ENCODE data around the gene SMIM28.

The SMIM28 gene

DNA sequence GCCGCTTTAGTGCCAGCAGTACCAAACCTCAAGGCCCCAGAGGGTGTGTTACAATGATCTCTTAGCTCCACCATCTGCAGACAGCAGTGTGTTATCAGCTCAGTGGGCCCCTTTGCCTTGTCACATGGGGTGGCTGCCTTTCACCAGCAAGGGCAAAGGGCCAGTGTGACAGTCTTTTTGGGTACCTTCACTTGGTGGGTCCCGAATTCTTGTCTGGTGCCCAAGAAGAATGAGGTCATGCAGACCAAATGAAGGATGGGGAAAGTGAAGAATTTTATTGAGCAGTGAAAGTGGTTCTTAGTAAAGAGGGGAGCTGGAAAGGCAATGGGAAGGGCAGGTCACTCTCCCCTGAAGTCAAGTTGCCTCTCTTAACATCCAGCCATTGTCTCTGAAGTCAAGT is 2.9 kb upstream of the SMIM28 start:
- no peak for TF ChIP-seq CTCF (IDR thresholded peaks at IDR 0.05)

DNA sequence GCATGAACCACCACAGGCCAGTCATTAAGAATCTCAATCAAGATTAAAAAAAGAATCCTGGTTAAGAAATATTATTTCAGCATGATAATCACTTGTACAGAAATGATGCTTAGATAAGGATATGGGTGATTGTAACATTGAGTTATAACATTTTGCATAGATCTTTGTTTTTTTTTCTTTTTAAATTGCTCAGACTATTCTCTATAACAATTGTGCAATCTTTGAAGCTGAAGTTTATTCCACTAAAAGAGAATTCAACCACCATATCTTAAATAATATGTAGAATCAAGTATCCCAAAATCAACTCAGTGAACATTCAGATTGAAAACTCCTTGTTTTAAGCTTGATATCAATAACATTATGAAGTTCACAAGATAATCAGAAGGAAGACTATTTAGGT is 663 bp upstream of the SMIM28 start:
- no peak for TF ChIP-seq CTCF (IDR thresholded peaks at IDR 0.05)

GRCh38 chr6:138378463-138378862 is 758 bp downstream of the SMIM28 start:
- TF ChIP-seq CTCF (IDR thresholded peaks at IDR 0.05) = no peak

- no peak for TF ChIP-seq CTCF (IDR thresholded peaks at IDR 0.05)
Measured at GRCh38 chr6:138382498-138383265, 5.0 kb downstream of the SMIM28 start.

- no peak for TF ChIP-seq CTCF (IDR thresholded peaks at IDR 0.05)
Measured at GRCh38 chr6:138383776-138384175, 6.1 kb downstream of the SMIM28 start.

DNA sequence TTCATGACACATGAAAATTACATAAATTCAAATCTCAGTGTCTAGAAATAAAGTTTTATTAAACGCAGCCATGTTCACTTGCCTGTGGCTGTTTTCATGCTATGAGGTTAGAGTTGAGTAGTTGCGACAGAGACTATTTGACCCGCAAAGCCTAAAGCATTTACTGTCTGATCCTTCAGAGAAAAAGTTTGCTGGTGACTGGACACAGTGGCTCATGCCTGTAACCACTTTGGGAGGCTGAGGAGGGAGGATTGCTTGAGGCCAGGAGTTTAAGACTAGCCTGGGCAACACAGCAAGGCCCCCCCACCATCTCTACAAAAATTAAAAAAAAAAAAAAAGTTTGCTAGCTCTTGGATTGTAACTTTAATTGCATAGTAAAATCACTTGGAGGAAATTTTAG is 9.2 kb downstream of the SMIM28 start:
- no peak for TF ChIP-seq CTCF (IDR thresholded peaks at IDR 0.05)

DNA sequence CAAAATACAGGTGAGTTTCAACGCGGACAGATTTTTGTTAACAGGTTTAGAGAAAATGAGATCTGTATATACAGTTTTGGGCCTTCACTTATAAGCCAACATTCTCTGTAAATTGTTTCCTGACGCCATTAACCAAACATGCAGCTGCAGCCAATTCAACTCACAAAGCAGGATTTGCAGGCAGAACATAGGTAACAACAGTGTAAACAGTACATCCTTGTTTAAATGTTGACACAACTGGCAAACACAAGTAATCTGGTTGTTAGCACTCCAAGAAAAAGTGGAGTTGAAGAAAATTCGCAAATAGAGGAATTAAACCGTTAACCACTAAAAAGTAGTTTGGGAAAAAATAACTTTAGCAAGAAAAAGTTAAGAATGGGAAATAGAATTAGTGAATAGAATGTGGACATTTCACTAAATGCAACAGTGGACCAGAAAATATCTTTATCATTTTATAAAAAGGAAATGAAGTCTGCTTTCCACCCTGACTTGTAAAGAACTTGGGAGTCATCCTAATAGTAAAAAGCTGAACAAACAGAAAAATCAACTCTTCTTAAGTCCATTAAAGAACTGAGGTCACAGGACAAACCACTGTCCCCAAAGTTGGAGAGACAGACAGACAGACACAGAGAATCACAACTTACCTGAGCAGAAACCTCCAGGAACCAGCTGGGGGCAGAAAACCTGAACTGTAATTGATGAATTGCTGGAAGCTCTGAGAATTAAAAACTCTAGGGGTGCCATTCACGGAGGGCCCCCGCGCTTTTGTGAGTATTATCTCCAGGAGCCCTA is 10.1 kb downstream of the SMIM28 start:
- TF ChIP-seq CTCF (IDR thresholded peaks at IDR 0.05) = peak; percentile 23; the same call in 1 of the 2 replicates
